ENCODE measurements around the gene MORN5.

DNA sequence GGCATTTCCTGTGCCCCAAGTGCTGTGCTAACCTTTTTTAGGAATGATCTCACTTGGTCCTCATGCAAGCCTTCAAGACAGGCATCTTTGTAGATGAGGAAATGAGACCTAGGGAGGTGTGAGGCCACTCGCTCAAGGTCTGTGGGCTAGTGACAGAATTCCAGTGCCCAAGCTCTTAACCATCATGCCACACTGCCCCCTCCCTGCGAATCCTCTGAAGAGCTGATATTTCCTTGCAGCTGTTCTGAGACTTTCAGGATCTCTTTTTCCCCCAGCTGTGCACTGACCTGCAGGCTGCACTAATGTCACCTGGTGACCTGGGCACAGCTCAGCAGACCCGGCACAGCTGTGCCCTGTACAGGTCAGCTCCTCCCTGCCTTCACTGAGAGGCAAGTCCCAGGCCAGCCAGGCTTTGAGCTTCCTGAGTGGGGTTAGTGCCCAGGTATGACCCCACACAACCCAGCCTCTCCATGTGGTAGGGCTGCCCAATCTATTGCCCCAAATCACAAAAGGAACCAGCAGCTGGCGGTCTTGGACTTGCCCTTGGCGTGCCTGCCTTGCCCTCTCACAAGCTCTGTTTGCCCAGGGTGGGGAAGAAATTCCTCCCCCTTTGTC, 32.7 kb downstream of the MORN5 start:
- TF ChIP-seq, protein P1, sequence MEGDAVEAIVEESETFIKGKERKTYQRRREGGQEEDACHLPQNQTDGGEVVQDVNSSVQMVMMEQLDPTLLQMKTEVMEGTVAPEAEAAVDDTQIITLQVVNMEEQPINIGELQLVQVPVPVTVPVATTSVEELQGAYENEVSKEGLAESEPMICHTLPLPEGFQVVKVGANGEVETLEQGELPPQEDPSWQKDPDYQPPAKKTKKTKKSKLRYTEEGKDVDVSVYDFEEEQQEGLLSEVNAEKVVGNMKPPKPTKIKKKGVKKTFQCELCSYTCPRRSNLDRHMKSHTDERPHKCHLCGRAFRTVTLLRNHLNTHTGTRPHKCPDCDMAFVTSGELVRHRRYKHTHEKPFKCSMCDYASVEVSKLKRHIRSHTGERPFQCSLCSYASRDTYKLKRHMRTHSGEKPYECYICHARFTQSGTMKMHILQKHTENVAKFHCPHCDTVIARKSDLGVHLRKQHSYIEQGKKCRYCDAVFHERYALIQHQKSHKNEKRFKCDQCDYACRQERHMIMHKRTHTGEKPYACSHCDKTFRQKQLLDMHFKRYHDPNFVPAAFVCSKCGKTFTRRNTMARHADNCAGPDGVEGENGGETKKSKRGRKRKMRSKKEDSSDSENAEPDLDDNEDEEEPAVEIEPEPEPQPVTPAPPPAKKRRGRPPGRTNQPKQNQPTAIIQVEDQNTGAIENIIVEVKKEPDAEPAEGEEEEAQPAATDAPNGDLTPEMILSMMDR (IDR thresholded peaks at IDR 0.05), result no peak
- TF ChIP-seq POLR2A (IDR thresholded peaks at IDR 0.05), result no peak
